ENCODE results near the gene SGIP1.

SGIP1 gene

DNA sequence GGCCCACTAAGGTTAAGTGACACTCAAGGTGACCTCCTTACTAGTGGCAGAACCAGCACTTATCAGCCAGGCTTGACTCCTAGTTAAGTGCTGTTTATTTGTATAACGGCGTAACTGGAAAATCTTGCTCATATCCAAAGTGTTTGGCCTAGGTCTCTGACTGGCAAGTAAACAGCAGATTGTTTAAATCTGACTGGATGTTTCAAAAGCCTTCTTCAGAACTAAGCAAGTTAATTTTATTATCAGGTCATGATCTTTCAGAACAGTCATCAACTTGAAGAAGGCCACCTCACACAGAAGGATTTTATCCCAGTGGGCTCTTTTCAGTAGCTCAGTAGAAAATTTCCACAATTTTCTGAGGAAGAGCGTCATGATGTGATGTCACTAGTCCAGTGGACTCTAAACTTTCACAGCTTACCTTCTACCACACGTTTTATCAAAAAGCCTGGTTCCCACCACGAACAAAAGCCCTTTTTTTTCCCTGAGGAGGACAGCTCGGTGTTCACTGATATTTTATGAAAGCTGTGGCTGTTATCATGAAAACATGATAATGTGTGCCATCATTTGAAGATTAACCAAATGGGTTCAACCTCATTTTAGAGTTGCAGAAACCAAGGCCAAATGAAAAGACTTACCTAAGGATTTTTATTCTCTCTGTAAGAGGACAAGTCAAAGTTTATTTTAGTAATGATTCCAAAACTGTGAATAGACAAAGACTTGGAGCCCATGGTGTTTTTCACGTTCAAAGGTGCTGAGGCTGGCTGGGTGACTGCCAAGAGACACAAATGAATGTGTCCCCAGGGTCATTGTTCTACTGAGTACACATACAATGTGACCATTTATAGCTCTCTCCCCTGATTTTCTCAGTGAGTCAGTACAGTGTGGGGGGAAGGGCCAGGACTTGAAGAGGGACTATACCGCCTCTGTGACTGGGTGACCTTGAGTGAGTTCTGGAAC, 9.1 kb downstream of the SGIP1 start:
- Histone ChIP-seq H3K4me3 (ENCODE audit: severe bottlenecking) (no peak overlapping the region), H3K9me3 (ENCODE audit: severe bottlenecking) (no peaks in the 10 kb centered on the region), H3K27me3 (ENCODE audit: insufficient read depth, poor library complexity, severe bottlenecking) (no peaks in the 10 kb centered on the region), H3K4me1 (ENCODE audit: insufficient read depth, poor library complexity, severe bottlenecking) (peaks cover 4% of the 10 kb centered on the region), H3K36me3 (ENCODE audit: low read depth) (no peaks in the 10 kb centered on the region), H3K27ac (ENCODE audit: poor library complexity, severe bottlenecking) (no peak overlapping the region)
- DNase-seq (ENCODE audit: low spot score) (no peak), ATAC-seq (ENCODE audit: low read depth) (no peak)
- TF ChIP-seq, protein P1, sequence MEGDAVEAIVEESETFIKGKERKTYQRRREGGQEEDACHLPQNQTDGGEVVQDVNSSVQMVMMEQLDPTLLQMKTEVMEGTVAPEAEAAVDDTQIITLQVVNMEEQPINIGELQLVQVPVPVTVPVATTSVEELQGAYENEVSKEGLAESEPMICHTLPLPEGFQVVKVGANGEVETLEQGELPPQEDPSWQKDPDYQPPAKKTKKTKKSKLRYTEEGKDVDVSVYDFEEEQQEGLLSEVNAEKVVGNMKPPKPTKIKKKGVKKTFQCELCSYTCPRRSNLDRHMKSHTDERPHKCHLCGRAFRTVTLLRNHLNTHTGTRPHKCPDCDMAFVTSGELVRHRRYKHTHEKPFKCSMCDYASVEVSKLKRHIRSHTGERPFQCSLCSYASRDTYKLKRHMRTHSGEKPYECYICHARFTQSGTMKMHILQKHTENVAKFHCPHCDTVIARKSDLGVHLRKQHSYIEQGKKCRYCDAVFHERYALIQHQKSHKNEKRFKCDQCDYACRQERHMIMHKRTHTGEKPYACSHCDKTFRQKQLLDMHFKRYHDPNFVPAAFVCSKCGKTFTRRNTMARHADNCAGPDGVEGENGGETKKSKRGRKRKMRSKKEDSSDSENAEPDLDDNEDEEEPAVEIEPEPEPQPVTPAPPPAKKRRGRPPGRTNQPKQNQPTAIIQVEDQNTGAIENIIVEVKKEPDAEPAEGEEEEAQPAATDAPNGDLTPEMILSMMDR (IDR thresholded peaks at IDR 0.05; ENCODE audit: poor library complexity, severe bottlenecking) = no peak

DNA sequence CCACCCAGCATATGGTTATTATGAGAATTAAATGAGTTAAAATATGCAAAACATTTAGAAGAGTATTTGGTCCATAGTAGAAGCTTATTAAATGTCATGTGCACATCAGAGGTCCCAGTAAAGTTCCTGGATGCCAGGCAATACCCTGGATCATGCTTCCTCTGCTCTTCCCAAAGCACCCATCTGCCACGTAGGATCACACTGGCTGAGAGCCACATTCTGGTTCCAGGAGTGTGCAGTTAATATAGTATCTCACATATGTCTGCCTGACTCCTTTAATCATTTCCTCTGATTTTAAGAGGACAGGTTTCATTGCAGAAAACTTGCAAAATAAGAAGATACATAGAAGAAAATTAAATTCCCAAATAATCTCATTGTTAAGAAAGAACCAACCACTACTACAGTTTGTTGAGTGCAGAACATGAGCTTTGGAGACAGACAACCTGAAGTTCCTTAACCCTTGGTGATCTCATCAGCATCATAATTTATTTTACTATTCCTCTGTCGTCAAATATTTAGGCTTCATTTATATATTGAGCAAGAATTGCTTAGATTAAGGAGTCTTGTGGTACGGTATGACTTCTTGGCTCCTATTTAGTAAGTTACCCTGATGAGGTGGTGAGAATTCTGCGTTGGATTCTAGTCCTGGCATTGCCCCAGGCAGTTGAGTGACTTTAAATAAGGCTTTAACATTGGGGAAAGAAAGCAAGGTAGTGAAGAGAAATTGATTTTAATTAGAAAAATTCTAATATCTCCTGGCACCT, 12.3 kb downstream of the SGIP1 start:
- H3K27ac ChIP-seq (ENCODE audit: poor library complexity, severe bottlenecking) = no peak overlapping the region
- ATAC-seq (ENCODE audit: low read depth) (no peak), DNase-seq (ENCODE audit: low spot score) (no peak)
- H3K4me3 ChIP-seq (ENCODE audit: severe bottlenecking) = no peak overlapping the region
- H3K9me3 ChIP-seq (ENCODE audit: severe bottlenecking) = no peaks in the 10 kb centered on the region
- no peaks in the 10 kb centered on the region for H3K36me3 ChIP-seq (ENCODE audit: low read depth)
- no peaks in the 10 kb centered on the region for H3K4me1 ChIP-seq (ENCODE audit: insufficient read depth, poor library complexity, severe bottlenecking)
- no peaks in the 10 kb centered on the region for H3K27me3 ChIP-seq (ENCODE audit: insufficient read depth, poor library complexity, severe bottlenecking)
- TF ChIP-seq, protein P1 (IDR thresholded peaks at IDR 0.05; ENCODE audit: poor library complexity, severe bottlenecking) = no peak

DNA sequence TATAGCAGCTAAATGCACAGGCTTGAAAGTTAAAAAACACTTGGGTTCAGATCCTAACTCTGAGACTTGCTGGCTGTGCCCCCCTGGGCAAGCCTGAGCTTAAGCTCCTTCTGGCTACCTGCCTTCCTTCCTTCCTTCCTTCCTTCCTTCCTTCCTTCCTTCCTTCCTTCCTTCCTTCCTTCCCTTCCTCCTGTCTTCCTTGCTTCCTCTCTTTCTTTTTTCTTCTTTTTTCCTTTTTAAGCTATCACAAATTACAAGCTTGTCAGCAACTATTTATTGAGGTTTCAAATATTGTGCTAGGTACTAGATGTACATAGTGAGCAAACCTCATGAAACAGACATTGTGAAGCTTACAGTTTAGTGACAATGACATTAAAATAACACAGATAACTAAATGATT, 15.1 kb downstream of the SGIP1 start:
- Histone ChIP-seq H3K27ac (ENCODE audit: poor library complexity, severe bottlenecking) (no peak overlapping the region), H3K27me3 (ENCODE audit: insufficient read depth, poor library complexity, severe bottlenecking) (no peaks in the 10 kb centered on the region), H3K9me3 (ENCODE audit: severe bottlenecking) (no peaks in the 10 kb centered on the region), H3K36me3 (ENCODE audit: low read depth) (no peaks in the 10 kb centered on the region), H3K4me3 (ENCODE audit: severe bottlenecking) (no peak overlapping the region), H3K4me1 (ENCODE audit: insufficient read depth, poor library complexity, severe bottlenecking) (no peaks in the 10 kb centered on the region)
- no peak for ATAC-seq (ENCODE audit: low read depth)
- TF ChIP-seq, protein P1 (IDR thresholded peaks at IDR 0.05; ENCODE audit: poor library complexity, severe bottlenecking) = no peak
- DNase-seq (ENCODE audit: low spot score) = no peak

DNA sequence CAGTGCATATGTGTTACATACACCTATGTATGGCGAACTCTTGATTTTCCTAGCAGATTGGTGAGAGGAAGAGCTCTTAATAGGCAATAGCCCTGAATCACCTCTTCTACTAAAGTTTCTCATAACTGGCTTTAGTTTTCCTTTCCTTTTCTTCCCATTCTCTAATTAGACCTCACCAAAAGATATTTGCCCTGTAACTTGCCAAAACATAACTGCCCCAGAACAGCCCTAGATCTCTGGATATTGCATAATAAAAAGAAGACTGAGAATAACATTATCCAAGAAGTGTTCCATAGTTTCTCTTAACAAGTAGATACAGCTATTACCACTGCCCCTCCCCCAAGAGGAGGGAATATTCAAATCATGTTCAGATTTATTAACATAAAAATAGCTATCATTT, 16.3 kb downstream of the SGIP1 start:
- H3K4me3 ChIP-seq (ENCODE audit: severe bottlenecking) = no peak overlapping the region
- DNase-seq (ENCODE audit: low spot score) (no peak), ATAC-seq (ENCODE audit: low read depth) (no peak)
- TF ChIP-seq, protein P1 (IDR thresholded peaks at IDR 0.05; ENCODE audit: poor library complexity, severe bottlenecking) = no peak
- H3K27me3 ChIP-seq (ENCODE audit: insufficient read depth, poor library complexity, severe bottlenecking) = no peaks in the 10 kb centered on the region
- no peak overlapping the region for H3K27ac ChIP-seq (ENCODE audit: poor library complexity, severe bottlenecking)
- H3K36me3 ChIP-seq (ENCODE audit: low read depth) = no peaks in the 10 kb centered on the region
- no peaks in the 10 kb centered on the region for H3K4me1 ChIP-seq (ENCODE audit: insufficient read depth, poor library complexity, severe bottlenecking)
- H3K9me3 ChIP-seq (ENCODE audit: severe bottlenecking) = no peaks in the 10 kb centered on the region
